ENCODE measurements around the gene PROX2.

DNA sequence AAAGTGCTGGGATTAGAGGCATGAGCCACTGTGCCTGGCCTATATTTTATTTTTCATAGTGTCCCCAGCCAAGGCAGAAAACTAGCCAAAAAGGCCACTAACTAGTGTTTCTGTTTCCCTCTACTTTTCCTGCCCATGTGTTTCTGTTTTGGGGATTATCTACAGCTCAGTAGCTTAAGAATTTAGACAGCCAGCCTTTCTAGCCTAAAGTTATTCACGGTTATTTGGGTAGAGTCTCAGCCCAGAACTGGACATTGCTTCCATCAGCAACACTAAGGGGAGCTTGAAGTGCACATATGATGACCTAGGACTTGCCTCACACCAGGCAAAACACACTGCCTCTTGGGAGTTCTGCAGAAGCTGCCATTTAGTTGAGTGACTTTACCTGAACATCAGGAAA, 17.9 kb downstream of the PROX2 start:
- TF ChIP-seq CTCF (IDR thresholded peaks at IDR 0.05), result no peak
- TF ChIP-seq EP300 (IDR thresholded peaks at IDR 0.05), result no peak
- no peak for TF ChIP-seq POLR2A (IDR thresholded peaks at IDR 0.05)

Measured in ovary (tissue), 3 donors.